HepG2 (cell line): ENCODE data around the gene PRKCD. TPM values are rescaled to one million over a fixed set of nuclear protein-coding genes. Genes with fewer than 3 reads are reported as not detected.
A peak's percentile ranks its signal among the peaks of the same experiment; 100 is the strongest.

Source experiments
- EP300 ChIP-seq, 3 experiments: sonication (generic) in 1 of 3; formaldehyde crosslinking in 1 of 3; IDR thresholded peaks; 2 replicates each; pipeline versions ENCODE4 v1.5.1 to v1.6.1; 2011 to 2020; ENCODE audit warnings: low read depth in 2 of 3, low read length in 2 of 3, borderline replicate concordance in 1 of 3, improper control_type of control experiment in 1 of 3, mild to moderate bottlenecking in 1 of 3, missing genetic modification reagents in 1 of 3, moderate library complexity in 1 of 3
- HNRNPLL ChIP-seq: fragments of 200-400 bp; formaldehyde crosslinking; IDR thresholded peaks from 2 replicates; pipeline ENCODE4 v1.6.1; 2017; ENCODE audit warnings: mild to moderate bottlenecking, low read depth, low read length; ENCODE audit not compliant: poor library complexity, severe bottlenecking
- KLF6 ChIP-seq: IDR thresholded peaks from 2 replicates; pipeline ENCODE4 v1.8.0; 2016; ENCODE audit warnings: missing biosample characterization, missing genetic modification reagents
- KLF9 ChIP-seq: IDR thresholded peaks from 2 replicates; pipeline ENCODE4 v1.6.1; 2016; ENCODE audit warnings: low read depth
- MIER2 ChIP-seq: IDR thresholded peaks from 2 replicates; pipeline ENCODE4 v1.6.1; 2016; ENCODE audit warnings: missing biosample characterization, missing genetic modification reagents
- MZF1 ChIP-seq: sonication (generic); formaldehyde crosslinking; IDR thresholded peaks from 2 replicates; pipeline ENCODE4 v1.8.1; 2023; ENCODE audit warnings: mild to moderate bottlenecking, missing genetic modification reagents, borderline replicate concordance
- NFYC ChIP-seq: IDR thresholded peaks from 2 replicates; pipeline ENCODE4 v1.6.1; 2016; ENCODE audit warnings: missing genetic modification reagents, missing compliant biosample characterization
- SP140L ChIP-seq: sonication (generic); formaldehyde crosslinking; IDR thresholded peaks from 2 replicates; pipeline ENCODE4 v1.4.0; 2020; ENCODE audit warnings: missing genetic modification reagents, borderline replicate concordance
- ZFP36L2 ChIP-seq: sonication (generic); formaldehyde crosslinking; IDR thresholded peaks from 2 replicates; pipeline ENCODE4 v1.4.0; 2020; ENCODE audit warnings: missing genetic modification reagents
- ZFY ChIP-seq: sonication (generic); formaldehyde crosslinking; IDR thresholded peaks from 2 replicates; pipeline ENCODE4 v1.4.0; 2020; ENCODE audit warnings: missing genetic modification reagents
- ZKSCAN5 ChIP-seq: sonication (generic); formaldehyde crosslinking; IDR thresholded peaks from 2 replicates; pipeline ENCODE4 v1.5.1; 2020; ENCODE audit warnings: mild to moderate bottlenecking, missing genetic modification reagents
- ZNF343 ChIP-seq: sonication (generic); formaldehyde crosslinking; IDR thresholded peaks from 2 replicates; pipeline ENCODE4 v1.4.0; 2020; ENCODE audit warnings: mild to moderate bottlenecking, missing genetic modification reagents
- ZNF350 ChIP-seq: sonication (generic); formaldehyde crosslinking; IDR thresholded peaks from 2 replicates; pipeline ENCODE4 v1.4.0; 2020; ENCODE audit warnings: mild to moderate bottlenecking, low read depth, missing genetic modification reagents, borderline replicate concordance
- ZNF451 ChIP-seq: sonication (generic); formaldehyde crosslinking; IDR thresholded peaks from 2 replicates; pipeline ENCODE4 v1.5.0; 2020; ENCODE audit warnings: mild to moderate bottlenecking, missing genetic modification reagents
- ZNF660 ChIP-seq: sonication (generic); formaldehyde crosslinking; IDR thresholded peaks from 2 replicates; pipeline ENCODE4 v1.5.1; 2020; ENCODE audit warnings: mild to moderate bottlenecking, low read depth, missing genetic modification reagents, borderline replicate concordance
- ZNF775 ChIP-seq: sonication (generic); formaldehyde crosslinking; IDR thresholded peaks from 2 replicates; pipeline ENCODE4 v1.4.0; 2020; ENCODE audit warnings: missing genetic modification reagents, mild to moderate bottlenecking, moderate library complexity, borderline replicate concordance
- ZZZ3 ChIP-seq: sonication (generic); formaldehyde crosslinking; IDR thresholded peaks from 2 replicates; pipeline ENCODE4 v1.4.0; 2020; ENCODE audit warnings: missing genetic modification reagents, mild to moderate bottlenecking, borderline replicate concordance
- polyA plus RNA-seq, 8 experiments: library from polyadenylated mRNA; depleted of rRNA in 3 of 8; stranded (reverse) in 7 of 8; unstranded in 1 of 8; fragments of >200 nt; fragmentation: Illumina TruSeq in 4 of 8; extraction: Trizol in 4 of 8; gene quantifications; 2 replicates each; pipeline versions ENCODE4 v1.2.1 to v1.2.3, GENCODE V29; 2011 to 2016; ENCODE audit warnings: low read depth in 4 of 8, missing spikeins in 1 of 8, mixed read lengths in 1 of 8; ENCODE audit not compliant: insufficient read depth in 1 of 8
- total RNA-seq, 5 experiments: library from RNA; depleted of rRNA; stranded (reverse); fragments of >200 nt; fragmentation: Illumina TruSeq; extraction: Trizol; gene quantifications; 2 replicates each; pipeline ENCODE4 v1.2.3, GENCODE V29; 2016; ENCODE audit warnings: low read depth in 1 of 5
- TF ChIP-seq, protein P1 (sequence below): sonication (generic); formaldehyde crosslinking; IDR thresholded peaks from 2 replicates; pipeline ENCODE4 v1.4.0; 2020; ENCODE audit warnings: mild to moderate bottlenecking, missing genetic modification reagents
- TF ChIP-seq, protein P2 (sequence below): sonication (generic); formaldehyde crosslinking; IDR thresholded peaks from 2 replicates; pipeline ENCODE4 v1.4.0; 2020; ENCODE audit warnings: mild to moderate bottlenecking, low read depth, missing genetic modification reagents
- TF ChIP-seq, protein P3 (sequence below): sonication (generic); formaldehyde crosslinking; IDR thresholded peaks from 2 replicates; pipeline ENCODE4 v1.5.0; 2020; ENCODE audit warnings: mild to moderate bottlenecking, low read depth, missing genetic modification reagents, borderline replicate concordance
- TF ChIP-seq, protein P4 (sequence below): sonication (generic); formaldehyde crosslinking; IDR thresholded peaks from 2 replicates; pipeline ENCODE4 v1.5.0; 2020; ENCODE audit warnings: missing genetic modification reagents
- TF ChIP-seq, protein P5 (sequence below): sonication (generic); formaldehyde crosslinking; IDR thresholded peaks from 2 replicates; pipeline ENCODE4 v1.4.0; 2020; ENCODE audit warnings: low read depth, mild to moderate bottlenecking, missing genetic modification reagents
- TF ChIP-seq, protein P6 (sequence below): sonication (generic); formaldehyde crosslinking; IDR thresholded peaks from 2 replicates; pipeline ENCODE4 v1.8.1; 2023; ENCODE audit warnings: missing genetic modification reagents, mild to moderate bottlenecking, borderline replicate concordance

The PRKCD gene
- total and polyA plus RNA-seq, 2 of the 13 experiments (the other 11 are each of a cell fraction or from before 2014, with no cell fraction given) = 1.6 to 40.7 TPM

DNA sequence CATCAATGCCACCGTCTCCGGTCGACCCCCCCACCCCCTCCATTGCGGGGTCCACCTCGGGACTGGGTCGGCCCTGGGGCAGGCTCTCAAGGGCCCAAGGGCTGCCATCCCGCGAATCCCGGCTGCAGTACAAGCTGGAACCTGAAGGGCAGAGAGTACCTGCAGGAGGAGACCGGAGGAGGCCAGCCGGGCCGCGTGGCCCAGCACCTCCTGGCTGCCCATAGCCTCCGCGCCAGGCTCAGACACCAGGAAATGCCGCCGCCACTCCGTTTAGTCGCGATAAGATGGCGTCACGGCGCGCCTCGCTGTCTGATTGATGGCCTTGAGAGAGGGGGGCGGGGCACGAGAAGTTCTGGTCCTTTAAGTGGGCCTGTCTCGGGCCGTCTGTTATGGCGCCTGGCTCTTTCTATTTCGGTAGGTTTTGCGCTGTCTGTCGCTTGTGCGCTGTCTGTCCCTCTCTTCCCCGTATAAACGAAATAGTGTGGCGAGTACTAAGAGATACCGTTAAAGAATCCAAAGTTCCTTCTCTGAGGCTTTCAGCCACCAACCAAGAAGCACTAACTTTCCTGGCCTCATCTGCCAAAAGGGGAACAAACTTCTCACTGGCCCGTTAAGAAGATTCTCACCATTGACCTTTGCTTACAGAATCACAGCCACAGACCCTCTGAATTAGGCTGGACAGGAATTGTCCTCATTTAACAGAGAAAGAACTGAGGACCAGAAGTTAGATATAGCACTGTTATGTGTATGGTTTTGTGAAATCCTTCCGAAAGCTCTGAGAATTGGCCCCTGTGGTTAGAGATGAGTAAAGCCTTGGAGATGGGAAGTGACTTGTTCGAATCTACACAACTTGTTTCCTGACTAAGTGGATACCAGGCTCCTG lies 30.6 kb upstream of the PRKCD start, which contains the start of gene RFT1 (continued):
- TF ChIP-seq KLF9 = 0 out of 2 replicates have a peak, but pooled peaks have one; percentile 44
- TF ChIP-seq ZZZ3 = peak; percentile 75; the same call in 1 of the 2 replicates
- 0 out of 2 replicates have a peak, but pooled peaks have one; percentile 47 for TF ChIP-seq ZNF343 (CRISPR knock-in tag)
- TF ChIP-seq HNRNPLL = peak; percentile 40
- TF ChIP-seq, protein P1, sequence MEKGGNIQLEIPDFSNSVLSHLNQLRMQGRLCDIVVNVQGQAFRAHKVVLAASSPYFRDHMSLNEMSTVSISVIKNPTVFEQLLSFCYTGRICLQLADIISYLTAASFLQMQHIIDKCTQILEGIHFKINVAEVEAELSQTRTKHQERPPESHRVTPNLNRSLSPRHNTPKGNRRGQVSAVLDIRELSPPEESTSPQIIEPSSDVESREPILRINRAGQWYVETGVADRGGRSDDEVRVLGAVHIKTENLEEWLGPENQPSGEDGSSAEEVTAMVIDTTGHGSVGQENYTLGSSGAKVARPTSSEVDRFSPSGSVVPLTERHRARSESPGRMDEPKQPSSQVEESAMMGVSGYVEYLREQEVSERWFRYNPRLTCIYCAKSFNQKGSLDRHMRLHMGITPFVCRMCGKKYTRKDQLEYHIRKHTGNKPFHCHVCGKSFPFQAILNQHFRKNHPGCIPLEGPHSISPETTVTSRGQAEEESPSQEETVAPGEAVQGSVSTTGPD (CRISPR knock-in tag) = no peak
- no peak for TF ChIP-seq MIER2 (CRISPR knock-in tag)
- TF ChIP-seq, protein P2, sequence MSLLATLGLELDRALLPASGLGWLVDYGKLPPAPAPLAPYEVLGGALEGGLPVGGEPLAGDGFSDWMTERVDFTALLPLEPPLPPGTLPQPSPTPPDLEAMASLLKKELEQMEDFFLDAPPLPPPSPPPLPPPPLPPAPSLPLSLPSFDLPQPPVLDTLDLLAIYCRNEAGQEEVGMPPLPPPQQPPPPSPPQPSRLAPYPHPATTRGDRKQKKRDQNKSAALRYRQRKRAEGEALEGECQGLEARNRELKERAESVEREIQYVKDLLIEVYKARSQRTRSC = 0 out of 2 replicates have a peak, but pooled peaks have one; percentile 54
- TF ChIP-seq ZNF775 (CRISPR knock-in tag) = no peak; the same call in 1 of the 2 replicates
- no peak for TF ChIP-seq ZNF660 (CRISPR knock-in tag)
- TF ChIP-seq NFYC (CRISPR knock-in tag) = peak; percentile 77
- TF ChIP-seq, protein P3, sequence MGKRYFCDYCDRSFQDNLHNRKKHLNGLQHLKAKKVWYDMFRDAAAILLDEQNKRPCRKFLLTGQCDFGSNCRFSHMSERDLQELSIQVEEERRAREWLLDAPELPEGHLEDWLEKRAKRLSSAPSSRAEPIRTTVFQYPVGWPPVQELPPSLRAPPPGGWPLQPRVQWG (CRISPR knock-in tag) = no peak
- TF ChIP-seq, protein P4, sequence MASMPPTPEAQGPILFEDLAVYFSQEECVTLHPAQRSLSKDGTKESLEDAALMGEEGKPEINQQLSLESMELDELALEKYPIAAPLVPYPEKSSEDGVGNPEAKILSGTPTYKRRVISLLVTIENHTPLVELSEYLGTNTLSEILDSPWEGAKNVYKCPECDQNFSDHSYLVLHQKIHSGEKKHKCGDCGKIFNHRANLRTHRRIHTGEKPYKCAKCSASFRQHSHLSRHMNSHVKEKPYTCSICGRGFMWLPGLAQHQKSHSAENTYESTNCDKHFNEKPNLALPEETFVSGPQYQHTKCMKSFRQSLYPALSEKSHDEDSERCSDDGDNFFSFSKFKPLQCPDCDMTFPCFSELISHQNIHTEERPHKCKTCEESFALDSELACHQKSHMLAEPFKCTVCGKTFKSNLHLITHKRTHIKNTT = no peak
- TF ChIP-seq, protein P5, sequence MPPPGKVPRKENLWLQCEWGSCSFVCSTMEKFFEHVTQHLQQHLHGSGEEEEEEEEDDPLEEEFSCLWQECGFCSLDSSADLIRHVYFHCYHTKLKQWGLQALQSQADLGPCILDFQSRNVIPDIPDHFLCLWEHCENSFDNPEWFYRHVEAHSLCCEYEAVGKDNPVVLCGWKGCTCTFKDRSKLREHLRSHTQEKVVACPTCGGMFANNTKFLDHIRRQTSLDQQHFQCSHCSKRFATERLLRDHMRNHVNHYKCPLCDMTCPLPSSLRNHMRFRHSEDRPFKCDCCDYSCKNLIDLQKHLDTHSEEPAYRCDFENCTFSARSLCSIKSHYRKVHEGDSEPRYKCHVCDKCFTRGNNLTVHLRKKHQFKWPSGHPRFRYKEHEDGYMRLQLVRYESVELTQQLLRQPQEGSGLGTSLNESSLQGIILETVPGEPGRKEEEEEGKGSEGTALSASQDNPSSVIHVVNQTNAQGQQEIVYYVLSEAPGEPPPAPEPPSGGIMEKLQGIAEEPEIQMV (CRISPR knock-in tag) = no peak; the same call in 1 of the 2 replicates
- no peak for TF ChIP-seq ZKSCAN5 (CRISPR knock-in tag)
- peak; percentile 90 for TF ChIP-seq ZFY
- no peak for TF ChIP-seq KLF6 (CRISPR knock-in tag)
- TF ChIP-seq EP300 (IDR thresholded peaks at IDR 0.05; ENCODE audit: low read depth in 2 of 2, low read length in 2 of 2) = peak in 1 of 2 experiments; percentile 27; a peak in 1 of 4 replicates
- 0 out of 2 replicates have a peak, but pooled peaks have one; percentile 34 for TF ChIP-seq EP300 (CRISPR knock-in tag; IDR thresholded peaks at IDR 0.05; ENCODE audit: borderline replicate concordance)
- no peak for TF ChIP-seq SP140L
- TF ChIP-seq ZNF350 (CRISPR knock-in tag) = peak; percentile 90
- TF ChIP-seq, protein P6, sequence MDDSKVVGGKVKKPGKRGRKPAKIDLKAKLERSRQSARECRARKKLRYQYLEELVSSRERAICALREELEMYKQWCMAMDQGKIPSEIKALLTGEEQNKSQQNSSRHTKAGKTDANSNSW (CRISPR knock-in tag) = peak; percentile 41; the same call in 1 of the 2 replicates
- TF ChIP-seq ZNF451 (CRISPR knock-in tag) = no peak
- no peak for TF ChIP-seq MZF1 (CRISPR knock-in tag)
- TF ChIP-seq ZFP36L2 (CRISPR knock-in tag) = no peak
